Adipocyte (in vitro differentiated cells): ENCODE measurements around the gene LRRTM3.

Source experiments
- DNase-seq: peaks from one replicate; pipeline ENCODE4 v3.0.0-alpha.2; 2015; ENCODE audit warnings: low read depth
- H3K27me3 ChIP-seq: replicated peaks from 2 replicates; pipeline ENCODE4 v1.7.0; 2013; ENCODE audit warnings: mild to moderate bottlenecking, low read length, moderate library complexity; ENCODE audit not compliant: control insufficient read depth, insufficient read depth
- H3K36me3 ChIP-seq: 2 replicates; pipeline ENCODE4 v1.7.0; 2013; ENCODE audit warnings: low read length, mild to moderate bottlenecking, moderate library complexity; ENCODE audit not compliant: control insufficient read depth, insufficient read depth, severe bottlenecking
- H3K4me1 ChIP-seq: 2 replicates; pipeline ENCODE4 v1.7.0; 2013; ENCODE audit warnings: mild to moderate bottlenecking, low read length, moderate library complexity; ENCODE audit not compliant: control insufficient read depth, insufficient read depth
- H3K4me3 ChIP-seq: 2 replicates; pipeline ENCODE4 v1.7.0; 2013; ENCODE audit warnings: mild to moderate bottlenecking, low read length, moderate library complexity
- H3K9ac ChIP-seq: 2 replicates; pipeline ENCODE4 v1.7.0; 2013; ENCODE audit warnings: mild to moderate bottlenecking, low read length, moderate library complexity
- H3K9me3 ChIP-seq: 2 replicates; pipeline ENCODE4 v1.7.0; 2013; ENCODE audit warnings: mild to moderate bottlenecking, low read length, moderate library complexity; ENCODE audit not compliant: control insufficient read depth

The LRRTM3 gene

DNA sequence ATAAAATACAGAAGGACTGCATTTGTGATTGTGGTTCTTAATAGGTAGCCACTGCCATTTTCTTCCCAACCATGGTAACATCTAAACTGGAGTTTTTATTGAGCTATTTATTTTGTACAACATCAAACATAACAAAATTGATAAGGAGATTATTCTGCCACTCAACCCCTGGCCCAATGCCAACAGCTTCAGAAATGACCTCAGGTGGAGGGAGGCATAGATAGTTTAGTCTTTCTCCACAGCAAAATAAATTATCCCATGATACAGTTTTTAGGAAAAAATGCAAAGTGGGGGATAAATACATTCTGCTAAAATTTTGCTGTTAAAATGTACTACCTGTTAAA lies 57.6 kb downstream of the LRRTM3 start:
- Histone ChIP-seq H3K9me3 (no peaks in the 10 kb centered on the region), H3K9ac (no peak overlapping the region), H3K4me1 (no peaks in the 10 kb centered on the region), H3K4me3 (no peak overlapping the region), H3K27me3 (no peaks in the 10 kb centered on the region), H3K36me3 (no peaks in the 10 kb centered on the region)
- DNase-seq = no peak

DNA sequence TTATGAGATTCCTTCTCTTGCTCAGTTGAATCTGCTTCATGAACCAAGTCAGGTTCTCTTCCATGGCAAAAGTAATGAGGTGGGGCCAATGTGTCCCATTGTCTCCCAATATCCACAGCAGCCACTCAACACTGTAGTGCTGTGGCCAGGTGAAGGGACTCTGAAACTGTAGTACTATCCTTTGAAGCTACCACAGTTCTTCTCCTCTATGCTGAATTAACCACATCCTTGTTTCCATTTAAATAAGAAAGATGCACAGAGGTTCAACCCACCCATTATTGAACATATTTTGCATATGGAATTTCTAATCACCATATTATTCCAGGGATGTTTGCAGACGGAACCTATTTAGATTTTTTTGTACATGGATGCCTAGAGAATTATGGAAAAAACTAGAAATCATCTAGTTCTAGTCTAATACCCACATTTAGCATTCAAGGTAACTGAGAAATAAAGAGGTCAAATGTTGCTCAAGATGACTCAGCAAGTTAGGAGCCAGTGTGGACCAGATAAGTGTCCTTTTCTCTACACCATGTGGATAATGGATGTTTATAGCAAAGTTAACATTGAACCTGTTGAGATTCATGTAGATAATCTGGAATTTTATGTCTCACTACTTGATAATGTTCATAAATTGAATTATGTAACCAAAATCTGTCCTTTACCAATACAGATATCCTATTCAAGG lies 64.5 kb downstream of the LRRTM3 start:
- no peak for DNase-seq
- Histone ChIP-seq H3K9ac (no peak overlapping the region), H3K9me3 (no peaks in the 10 kb centered on the region), H3K4me3 (no peak overlapping the region), H3K36me3 (no peaks in the 10 kb centered on the region), H3K4me1 (no peaks in the 10 kb centered on the region), H3K27me3 (peaks cover 4% of the 10 kb centered on the region)

DNA sequence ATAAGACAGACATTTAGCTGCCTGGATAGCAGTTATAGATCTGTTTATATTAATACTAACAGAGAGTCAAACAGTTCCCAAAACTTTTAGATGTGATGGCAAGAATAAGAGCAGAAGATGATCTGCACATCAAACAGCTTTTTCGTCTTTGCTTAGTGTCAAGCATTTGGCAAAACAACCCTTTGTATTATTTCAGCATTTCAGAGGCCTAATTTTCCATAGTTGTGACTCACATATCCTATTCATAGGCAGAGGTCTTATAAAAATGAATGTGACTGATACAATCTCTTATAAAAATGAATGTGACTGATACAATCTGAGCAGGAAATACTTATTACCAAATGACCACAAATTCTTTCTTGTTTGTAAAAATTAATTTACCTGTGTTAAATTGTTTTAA lies 71.2 kb downstream of the LRRTM3 start:
- Histone ChIP-seq H3K9ac (no peak overlapping the region), H3K27me3 (peaks cover under 1% of the 10 kb centered on the region), H3K4me1 (no peaks in the 10 kb centered on the region), H3K4me3 (no peak overlapping the region), H3K36me3 (no peaks in the 10 kb centered on the region), H3K9me3 (no peaks in the 10 kb centered on the region)
- peak; percentile 25 for DNase-seq

DNA sequence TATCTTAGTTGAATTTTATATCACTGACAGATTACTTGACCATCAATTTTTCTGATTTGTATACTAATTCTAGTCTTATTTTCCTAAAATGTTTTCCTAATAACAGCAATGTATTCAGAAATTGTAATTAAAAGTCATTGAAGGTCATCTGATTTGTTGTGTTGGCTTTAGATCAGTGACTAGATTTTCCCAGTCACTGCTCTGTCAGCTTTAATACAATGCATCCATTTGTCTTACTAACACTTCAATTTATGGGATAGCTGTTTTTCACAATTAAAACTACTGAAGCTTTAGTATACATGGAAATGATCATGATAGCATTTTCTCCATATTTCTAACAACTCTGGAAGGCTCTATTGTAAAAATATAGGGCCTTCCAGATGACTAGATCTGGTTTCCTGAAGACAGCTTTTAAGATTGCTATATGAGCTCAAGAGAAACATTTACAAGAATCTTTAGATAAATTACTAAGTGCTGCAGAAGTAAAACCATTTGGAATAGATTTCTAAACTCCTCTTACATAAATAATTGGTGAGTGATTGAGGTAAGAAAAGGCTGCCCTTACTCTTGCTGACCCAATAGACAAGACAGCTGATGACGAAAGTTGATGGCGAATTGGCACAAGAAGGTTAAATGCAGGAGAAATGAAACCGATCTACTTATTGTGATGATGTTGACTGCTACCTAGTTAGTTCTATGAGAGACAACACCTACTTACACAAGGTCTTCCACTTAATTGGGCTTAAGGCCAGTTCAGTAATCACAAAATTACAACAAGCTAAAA lies 74.1 kb downstream of the LRRTM3 start:
- Histone ChIP-seq H3K36me3 (no peaks in the 10 kb centered on the region), H3K9ac (no peak overlapping the region), H3K4me3 (no peak overlapping the region), H3K9me3 (no peaks in the 10 kb centered on the region), H3K4me1 (no peaks in the 10 kb centered on the region), H3K27me3 (no peaks in the 10 kb centered on the region)
- no peak for DNase-seq

DNA sequence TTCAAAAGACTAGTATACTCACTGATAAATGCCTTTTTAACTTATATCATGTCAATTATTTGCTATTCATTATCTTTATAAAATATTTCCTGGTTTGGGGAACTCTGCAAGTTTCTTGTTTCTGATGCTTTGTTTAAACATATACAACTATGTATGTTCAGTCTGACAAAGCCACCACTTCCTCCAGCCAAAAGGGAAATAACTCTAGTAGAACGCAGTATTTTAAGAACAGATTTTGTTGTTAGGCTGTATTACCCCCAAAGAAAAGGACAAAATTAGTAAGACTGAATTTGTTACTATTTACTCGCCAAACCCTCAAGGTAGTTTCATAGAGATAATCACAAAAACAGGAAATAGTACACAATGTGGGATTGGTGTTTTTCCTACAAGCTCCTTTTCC lies 78.9 kb downstream of the LRRTM3 start:
- DNase-seq = no peak
- H3K4me1 ChIP-seq = no peaks in the 10 kb centered on the region
- no peak overlapping the region for H3K9ac ChIP-seq
- H3K36me3 ChIP-seq = no peaks in the 10 kb centered on the region
- no peaks in the 10 kb centered on the region for H3K27me3 ChIP-seq
- no peak overlapping the region for H3K4me3 ChIP-seq
- H3K9me3 ChIP-seq = no peaks in the 10 kb centered on the region

DNA sequence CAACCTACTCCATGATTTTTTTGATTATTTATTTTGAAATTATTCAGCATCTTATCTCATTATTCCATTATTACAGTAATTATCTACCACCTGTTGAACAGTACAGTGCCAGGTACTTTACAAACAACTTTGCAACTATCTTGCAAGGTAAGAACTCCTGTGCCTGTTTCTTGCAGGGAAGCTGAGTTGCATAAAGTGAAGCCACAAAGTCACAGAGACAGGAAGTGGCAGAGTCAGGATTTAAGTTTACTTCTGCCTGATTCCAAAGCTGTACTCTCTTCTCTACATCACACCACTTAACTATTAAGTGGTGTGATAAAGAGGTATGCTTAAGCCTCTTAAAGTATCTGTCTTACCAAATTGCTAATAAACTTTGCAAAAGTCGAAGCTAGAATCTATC lies 80.1 kb downstream of the LRRTM3 start:
- H3K4me3 ChIP-seq = no peak overlapping the region
- H3K9me3 ChIP-seq = no peaks in the 10 kb centered on the region
- DNase-seq = no peak
- H3K4me1 ChIP-seq = no peaks in the 10 kb centered on the region
- H3K9ac ChIP-seq = no peak overlapping the region
- no peaks in the 10 kb centered on the region for H3K36me3 ChIP-seq
- H3K27me3 ChIP-seq = no peaks in the 10 kb centered on the region

DNA sequence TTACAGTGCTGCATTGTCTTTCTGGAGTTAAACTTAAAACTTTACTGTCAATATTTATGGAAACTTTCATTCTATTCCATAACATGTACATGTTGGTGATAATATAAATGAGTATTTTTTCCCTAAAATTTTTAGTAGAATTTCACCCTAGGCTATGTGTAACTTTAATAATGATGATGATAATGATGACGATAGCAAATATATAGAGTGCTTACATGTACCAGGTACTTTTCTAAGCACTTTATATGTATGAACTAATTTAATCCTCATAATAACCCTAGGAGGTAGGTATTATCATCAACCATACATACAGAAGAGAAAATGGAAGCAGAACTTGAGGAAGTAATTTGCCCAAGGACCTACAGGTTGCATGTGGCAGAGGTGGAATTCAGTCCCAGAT lies 85.6 kb downstream of the LRRTM3 start:
- no peaks in the 10 kb centered on the region for H3K9me3 ChIP-seq
- H3K36me3 ChIP-seq = no peaks in the 10 kb centered on the region
- no peak overlapping the region for H3K9ac ChIP-seq
- DNase-seq = no peak
- no peaks in the 10 kb centered on the region for H3K4me1 ChIP-seq
- H3K27me3 ChIP-seq = no peaks in the 10 kb centered on the region
- no peak overlapping the region for H3K4me3 ChIP-seq

DNA sequence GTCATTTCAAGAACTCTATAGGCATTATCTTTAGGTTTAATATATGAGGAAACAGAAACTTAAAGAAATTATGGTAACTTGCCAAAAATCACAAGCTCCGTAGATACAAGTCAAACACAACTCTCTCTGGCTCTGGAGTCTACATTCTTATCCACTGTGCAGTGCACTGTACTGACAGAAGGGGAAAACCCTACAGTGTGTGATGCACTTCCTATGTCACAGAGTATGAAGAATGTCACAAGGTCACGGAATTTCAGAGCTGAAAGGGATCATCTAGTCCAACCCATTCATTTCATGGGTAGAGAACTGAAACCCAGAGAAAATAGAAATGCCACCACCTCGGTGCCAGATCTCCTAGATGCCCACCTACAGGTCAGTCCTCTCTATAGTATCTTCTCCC lies 86.1 kb downstream of the LRRTM3 start:
- Histone ChIP-seq H3K4me3 (no peak overlapping the region), H3K36me3 (no peaks in the 10 kb centered on the region), H3K4me1 (no peaks in the 10 kb centered on the region), H3K27me3 (no peaks in the 10 kb centered on the region), H3K9me3 (no peaks in the 10 kb centered on the region), H3K9ac (no peak overlapping the region)
- no peak for DNase-seq

DNA sequence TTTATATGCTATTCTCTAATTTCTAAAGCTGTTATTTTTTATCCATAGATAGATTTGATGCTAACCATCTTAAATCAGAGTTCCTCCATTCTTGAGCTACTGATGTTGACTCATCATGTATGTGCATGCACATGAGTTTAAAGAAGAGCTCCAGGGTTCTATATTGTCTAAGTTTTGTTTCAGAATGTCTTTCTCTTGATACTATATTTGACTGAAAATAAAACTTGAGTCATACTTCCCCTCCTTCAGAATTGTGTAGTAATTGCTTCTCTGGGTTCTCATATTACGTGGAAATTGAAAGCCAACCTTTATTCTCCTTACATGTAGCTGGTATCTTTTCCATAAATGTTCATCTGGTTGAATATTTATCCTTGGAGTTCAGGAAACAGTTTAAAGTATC lies 89.4 kb downstream of the LRRTM3 start:
- Histone ChIP-seq H3K27me3 (no peaks in the 10 kb centered on the region), H3K36me3 (no peaks in the 10 kb centered on the region), H3K9me3 (no peaks in the 10 kb centered on the region), H3K4me3 (no peak overlapping the region), H3K9ac (no peak overlapping the region), H3K4me1 (no peaks in the 10 kb centered on the region)
- peak; percentile 52 for DNase-seq

DNA sequence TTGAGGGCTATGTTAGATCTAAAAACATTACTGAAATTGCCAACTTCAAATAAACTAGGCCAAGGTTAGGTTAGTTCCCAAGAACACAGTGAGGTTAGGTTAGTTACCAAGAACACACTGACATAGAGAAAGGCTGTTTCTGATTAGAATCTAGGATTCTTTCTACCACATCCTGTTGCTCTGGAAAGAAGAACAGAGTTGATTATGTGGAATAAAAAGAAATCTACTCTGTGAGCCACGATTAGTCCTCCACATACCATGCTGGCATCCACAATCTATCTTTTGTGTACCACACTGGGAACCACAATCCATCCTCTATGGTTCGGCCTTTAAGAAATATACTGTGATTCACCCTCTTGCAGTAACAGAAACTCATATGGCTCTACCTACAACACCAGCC lies 91.4 kb downstream of the LRRTM3 start:
- Histone ChIP-seq H3K27me3 (no peaks in the 10 kb centered on the region), H3K4me3 (no peak overlapping the region), H3K4me1 (no peaks in the 10 kb centered on the region), H3K9me3 (no peaks in the 10 kb centered on the region), H3K36me3 (no peaks in the 10 kb centered on the region), H3K9ac (no peak overlapping the region)
- DNase-seq = peak; percentile 8

DNA sequence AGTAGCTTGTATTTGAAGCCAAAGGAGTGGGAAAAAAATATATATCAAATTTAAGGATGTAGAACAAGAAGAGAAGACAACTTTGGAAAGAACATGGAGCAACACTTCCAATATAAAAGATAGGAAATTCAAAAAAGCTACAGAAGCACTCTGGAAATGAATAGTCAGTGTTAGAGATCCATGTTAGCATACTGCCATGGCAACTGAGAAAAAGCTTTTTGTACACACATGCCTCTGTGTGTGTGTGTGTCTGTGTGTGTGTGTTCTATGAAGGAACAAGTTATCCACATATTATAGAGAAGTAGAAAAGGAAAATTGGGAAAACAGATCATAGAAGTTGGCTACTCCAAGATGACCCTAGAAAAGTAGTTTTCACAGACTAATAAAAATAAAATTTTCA lies 96.3 kb downstream of the LRRTM3 start:
- H3K27me3 ChIP-seq = no peaks in the 10 kb centered on the region
- DNase-seq = no peak
- H3K9ac ChIP-seq = no peak overlapping the region
- H3K4me1 ChIP-seq = no peaks in the 10 kb centered on the region
- H3K9me3 ChIP-seq = peaks cover 3% of the 10 kb centered on the region
- H3K36me3 ChIP-seq = no peaks in the 10 kb centered on the region
- H3K4me3 ChIP-seq = no peak overlapping the region

DNA sequence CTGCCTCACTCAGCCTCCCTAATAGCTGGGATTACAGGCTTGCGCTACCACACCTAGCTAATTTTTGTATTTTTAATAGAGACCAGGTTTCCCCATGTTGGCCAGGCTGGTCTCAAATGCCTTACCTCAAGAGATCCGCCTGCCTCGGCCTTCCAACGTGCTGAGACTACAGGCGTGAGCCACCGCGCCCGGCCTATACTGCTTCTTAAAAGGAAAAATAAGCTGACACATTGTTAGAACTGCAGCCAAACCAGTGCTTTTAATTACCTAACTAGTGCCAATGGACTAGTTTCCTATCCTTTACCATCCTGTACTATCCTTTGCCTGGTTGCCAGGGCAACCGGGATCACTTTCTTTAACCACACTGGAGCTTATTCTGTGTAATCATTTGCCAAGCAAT lies 108.0 kb downstream of the LRRTM3 start:
- no peak overlapping the region for H3K9ac ChIP-seq
- H3K4me1 ChIP-seq = no peaks in the 10 kb centered on the region
- DNase-seq = no peak
- H3K4me3 ChIP-seq = no peak overlapping the region
- H3K36me3 ChIP-seq = no peaks in the 10 kb centered on the region
- H3K9me3 ChIP-seq = no peaks in the 10 kb centered on the region
- H3K27me3 ChIP-seq = no peaks in the 10 kb centered on the region
